Measurements from ENCODE around the gene CORO7.

Gene CORO7

DNA sequence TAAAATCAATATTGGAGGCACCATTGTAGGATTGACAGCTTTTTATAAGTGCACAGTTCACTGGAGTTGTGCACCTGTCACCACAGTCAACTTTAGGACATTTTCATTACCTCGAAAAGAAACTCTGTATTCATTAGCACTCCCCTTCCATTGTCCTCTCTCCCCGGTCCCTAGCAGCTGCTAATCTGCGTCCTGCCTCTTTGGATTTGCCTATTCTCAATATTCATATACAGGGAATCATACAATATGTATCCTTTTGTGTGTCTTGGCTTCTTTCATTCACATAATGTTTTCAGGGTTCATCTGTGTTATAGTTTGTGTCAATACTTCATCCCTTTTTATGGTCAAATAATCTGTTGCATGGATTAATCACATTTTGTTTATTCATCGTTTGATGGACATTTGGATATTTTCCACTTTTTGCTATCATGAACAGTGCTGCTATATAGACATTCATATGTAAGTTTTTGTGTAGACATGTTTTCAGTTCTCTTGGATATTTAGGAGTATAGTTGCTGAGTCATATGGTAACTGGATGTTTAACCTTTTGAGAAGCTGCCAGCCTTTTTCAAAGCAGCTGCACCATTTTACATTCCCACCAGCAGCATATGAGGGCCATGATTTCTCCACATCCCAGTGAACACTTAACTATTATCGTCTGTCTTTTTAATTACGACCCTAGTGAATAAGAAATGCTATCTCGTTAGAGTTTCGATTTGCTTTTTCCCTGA is 19.1 kb upstream of the CORO7 start:
- TF ChIP-seq, protein P1, sequence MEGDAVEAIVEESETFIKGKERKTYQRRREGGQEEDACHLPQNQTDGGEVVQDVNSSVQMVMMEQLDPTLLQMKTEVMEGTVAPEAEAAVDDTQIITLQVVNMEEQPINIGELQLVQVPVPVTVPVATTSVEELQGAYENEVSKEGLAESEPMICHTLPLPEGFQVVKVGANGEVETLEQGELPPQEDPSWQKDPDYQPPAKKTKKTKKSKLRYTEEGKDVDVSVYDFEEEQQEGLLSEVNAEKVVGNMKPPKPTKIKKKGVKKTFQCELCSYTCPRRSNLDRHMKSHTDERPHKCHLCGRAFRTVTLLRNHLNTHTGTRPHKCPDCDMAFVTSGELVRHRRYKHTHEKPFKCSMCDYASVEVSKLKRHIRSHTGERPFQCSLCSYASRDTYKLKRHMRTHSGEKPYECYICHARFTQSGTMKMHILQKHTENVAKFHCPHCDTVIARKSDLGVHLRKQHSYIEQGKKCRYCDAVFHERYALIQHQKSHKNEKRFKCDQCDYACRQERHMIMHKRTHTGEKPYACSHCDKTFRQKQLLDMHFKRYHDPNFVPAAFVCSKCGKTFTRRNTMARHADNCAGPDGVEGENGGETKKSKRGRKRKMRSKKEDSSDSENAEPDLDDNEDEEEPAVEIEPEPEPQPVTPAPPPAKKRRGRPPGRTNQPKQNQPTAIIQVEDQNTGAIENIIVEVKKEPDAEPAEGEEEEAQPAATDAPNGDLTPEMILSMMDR (IDR thresholded peaks at IDR 0.05; ENCODE audit: borderline replicate concordance, extremely low read depth, low read length, poor library complexity, severe bottlenecking): no peak
- TF ChIP-seq EZH2 (IDR thresholded peaks at IDR 0.05; ENCODE audit: borderline replicate concordance, low read depth, low read length, severe bottlenecking): no peak
- H2AFZ ChIP-seq (ENCODE audit: low read depth, low read length): no peak overlapping the region
- ATAC-seq (ENCODE audit: insufficient read depth, low read depth): no peak
- H3K27me3 ChIP-seq (ENCODE audit: insufficient read depth, low read length, poor library complexity): no peaks in the 10 kb centered on the region
- no peaks in the 10 kb centered on the region for H3K9me3 ChIP-seq (ENCODE audit: insufficient read depth, low read length, severe bottlenecking)
- peaks cover 4% of the 10 kb centered on the region; the same call in 1 of the 2 replicates for H4K20me1 ChIP-seq (ENCODE audit: insufficient read depth, low read length)
- no peak overlapping the region for H3K4me2 ChIP-seq (ENCODE audit: insufficient read depth, low read length)
- H3K9ac ChIP-seq (ENCODE audit: low read depth, low read length): no peak overlapping the region
- H3K79me2 ChIP-seq (ENCODE audit: insufficient read depth, low read length): peaks cover 15% of the 10 kb centered on the region
- H3K4me3 ChIP-seq (ENCODE audit: low read depth in 1 of 2, low read length in 2 of 2): no peak overlapping the region
- H3K27ac ChIP-seq (ENCODE audit: low read length): no peak overlapping the region
- peaks cover 77% of the 10 kb centered on the region for H3K36me3 ChIP-seq (ENCODE audit: insufficient read depth, low read length)
- H3K4me1 ChIP-seq (ENCODE audit: insufficient read depth, low read length): no peaks in the 10 kb centered on the region
- no peak for DNase-seq

DNA sequence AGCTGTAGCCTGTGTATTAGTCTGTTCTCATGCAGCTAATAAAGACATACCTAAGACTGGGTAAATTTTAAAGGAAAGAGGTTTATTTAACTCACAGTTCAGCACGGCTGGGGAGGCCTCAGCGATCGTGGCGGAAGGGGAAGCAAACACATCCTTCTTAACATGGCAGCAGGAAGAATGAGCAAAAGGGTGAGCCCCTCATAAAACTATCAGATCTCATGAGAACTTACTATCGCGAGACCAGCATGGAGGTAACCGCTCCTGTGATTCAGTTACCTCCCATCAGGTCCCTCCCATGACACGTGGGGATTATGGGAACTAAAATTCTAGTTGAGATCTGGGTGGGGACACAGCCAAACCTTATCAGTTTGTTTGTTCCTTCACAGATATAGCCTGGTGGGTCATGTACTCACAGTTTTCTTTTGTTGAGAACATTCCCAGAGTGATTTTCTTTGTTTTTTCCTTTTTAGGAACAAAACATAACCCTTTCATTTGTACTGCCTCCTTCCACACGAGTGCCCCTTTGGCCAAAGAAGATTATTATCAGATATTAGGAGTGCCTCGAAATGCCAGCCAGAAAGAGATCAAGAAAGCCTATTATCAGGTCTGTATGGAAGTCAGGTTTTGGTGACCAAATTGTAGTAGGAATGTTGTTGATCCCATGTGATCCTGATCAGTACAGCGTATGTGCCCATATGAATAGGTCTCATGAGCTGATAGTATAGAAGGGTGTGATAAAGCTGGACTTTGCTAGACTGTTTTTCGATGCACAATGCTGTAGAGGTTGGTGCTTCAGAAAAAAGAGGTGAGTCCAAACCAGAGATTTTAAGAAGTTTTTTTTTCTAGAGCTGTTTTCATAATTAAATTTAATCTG is 17.8 kb upstream of the CORO7 start:
- H2AFZ ChIP-seq (ENCODE audit: low read depth, low read length): no peak overlapping the region
- H3K79me2 ChIP-seq (ENCODE audit: insufficient read depth, low read length): peaks cover 28% of the 10 kb centered on the region
- H3K9me3 ChIP-seq (ENCODE audit: insufficient read depth, low read length, severe bottlenecking): no peaks in the 10 kb centered on the region
- H3K4me1 ChIP-seq (ENCODE audit: insufficient read depth, low read length): no peaks in the 10 kb centered on the region
- H4K20me1 ChIP-seq (ENCODE audit: insufficient read depth, low read length): peaks cover 7% of the 10 kb centered on the region; the same call in 1 of the 2 replicates
- H3K27ac ChIP-seq (ENCODE audit: low read length): no peak overlapping the region
- no peak overlapping the region for H3K9ac ChIP-seq (ENCODE audit: low read depth, low read length)
- no peak for DNase-seq
- no peak for ATAC-seq (ENCODE audit: insufficient read depth, low read depth)
- no peak overlapping the region for H3K4me2 ChIP-seq (ENCODE audit: insufficient read depth, low read length)
- peaks cover 74% of the 10 kb centered on the region for H3K36me3 ChIP-seq (ENCODE audit: insufficient read depth, low read length)
- TF ChIP-seq, protein P1 (IDR thresholded peaks at IDR 0.05; ENCODE audit: borderline replicate concordance, extremely low read depth, low read length, poor library complexity, severe bottlenecking): no peak
- no peak for TF ChIP-seq EZH2 (IDR thresholded peaks at IDR 0.05; ENCODE audit: borderline replicate concordance, low read depth, low read length, severe bottlenecking)
- no peak overlapping the region for H3K4me3 ChIP-seq (ENCODE audit: low read depth in 1 of 2, low read length in 2 of 2)
- no peaks in the 10 kb centered on the region for H3K27me3 ChIP-seq (ENCODE audit: insufficient read depth, low read length, poor library complexity)

DNA sequence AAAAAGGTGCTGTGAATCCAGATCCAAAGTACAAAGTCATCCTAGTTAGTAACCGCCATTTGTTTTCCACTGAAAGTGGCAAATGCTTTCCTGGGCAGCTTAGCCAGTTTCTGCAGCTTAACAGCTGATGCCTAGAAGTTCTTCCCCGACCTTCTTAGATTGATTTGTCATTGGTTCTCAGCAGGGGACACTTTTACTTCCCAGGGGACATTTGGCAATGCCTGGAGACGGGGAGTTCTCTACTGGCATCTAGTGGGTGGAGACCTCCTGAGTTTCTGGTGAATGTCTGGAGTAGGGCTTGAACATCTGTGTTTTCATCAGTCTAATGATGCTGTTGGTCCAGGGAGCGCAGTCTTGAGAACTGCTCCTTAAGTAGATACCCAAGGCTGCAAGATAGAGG is 16.8 kb upstream of the CORO7 start:
- Histone ChIP-seq H3K36me3 (ENCODE audit: insufficient read depth, low read length) (peaks cover 71% of the 10 kb centered on the region), H3K4me3 (ENCODE audit: low read depth in 1 of 2, low read length in 2 of 2) (no peak overlapping the region), H2AFZ (ENCODE audit: low read depth, low read length) (no peak overlapping the region), H3K27ac (ENCODE audit: low read length) (no peak overlapping the region), H3K4me1 (ENCODE audit: insufficient read depth, low read length) (peaks cover 4% of the 10 kb centered on the region; the same call in 1 of the 2 replicates), H3K79me2 (ENCODE audit: insufficient read depth, low read length) (peaks cover 36% of the 10 kb centered on the region), H3K9me3 (ENCODE audit: insufficient read depth, low read length, severe bottlenecking) (no peaks in the 10 kb centered on the region), H3K9ac (ENCODE audit: low read depth, low read length) (no peak overlapping the region), H3K4me2 (ENCODE audit: insufficient read depth, low read length) (no peak overlapping the region), H3K27me3 (ENCODE audit: insufficient read depth, low read length, poor library complexity) (no peaks in the 10 kb centered on the region), H4K20me1 (ENCODE audit: insufficient read depth, low read length) (peaks cover 7% of the 10 kb centered on the region; the same call in 1 of the 2 replicates)
- ATAC-seq (ENCODE audit: insufficient read depth, low read depth): no peak
- DNase-seq: no peak
- no peak for TF ChIP-seq EZH2 (IDR thresholded peaks at IDR 0.05; ENCODE audit: borderline replicate concordance, low read depth, low read length, severe bottlenecking)
- TF ChIP-seq, protein P1 (IDR thresholded peaks at IDR 0.05; ENCODE audit: borderline replicate concordance, extremely low read depth, low read length, poor library complexity, severe bottlenecking): no peak
